Ishikawa (cell line): ENCODE measurements around the gene EVL.

Source experiments
- CEBPB ChIP-seq: IDR thresholded peaks from 2 replicates; pipeline ENCODE4 v1.6.1; 2012
- CREB1 ChIP-seq: IDR thresholded peaks from 2 replicates; pipeline ENCODE4 v1.6.1; 2012; ENCODE audit warnings: low read depth
- EGR1 ChIP-seq: IDR thresholded peaks from 2 replicates; pipeline ENCODE4 v1.6.1; 2012
- EP300 ChIP-seq: IDR thresholded peaks from 2 replicates; pipeline ENCODE4 v1.6.1; 2012; ENCODE audit warnings: borderline replicate concordance
- FOXM1 ChIP-seq: IDR thresholded peaks from 2 replicates; pipeline ENCODE4 v1.6.1; 2012; ENCODE audit warnings: low read depth, borderline replicate concordance
- MAX ChIP-seq: IDR thresholded peaks from 2 replicates; pipeline ENCODE4 v1.6.1; 2012
- NFIC ChIP-seq: IDR thresholded peaks from 2 replicates; pipeline ENCODE4 v1.6.1; 2012
- RAD21 ChIP-seq: IDR thresholded peaks from 2 replicates; pipeline ENCODE4 v1.6.1; 2012; ENCODE audit warnings: low read depth
- REST ChIP-seq: IDR thresholded peaks from 2 replicates; pipeline ENCODE4 v1.6.1; 2012; ENCODE audit warnings: low read depth, mild to moderate bottlenecking
- TAF1 ChIP-seq: IDR thresholded peaks from 2 replicates; pipeline ENCODE4 v1.6.1; 2012; ENCODE audit warnings: low read depth, mild to moderate bottlenecking
- TCF12 ChIP-seq: IDR thresholded peaks from 2 replicates; pipeline ENCODE4 v1.6.1; 2012; ENCODE audit warnings: low read depth
- TEAD4 ChIP-seq: IDR thresholded peaks from 2 replicates; pipeline ENCODE4 v1.6.1; 2012
- USF1 ChIP-seq: IDR thresholded peaks from 2 replicates; pipeline ENCODE4 v1.6.1; 2012
- YY1 ChIP-seq: IDR thresholded peaks from 2 replicates; pipeline ENCODE4 v1.6.1; 2012; ENCODE audit warnings: low read depth
- ZBTB7A ChIP-seq: IDR thresholded peaks from 2 replicates; pipeline ENCODE4 v1.6.1; 2012; ENCODE audit warnings: low read depth

The EVL gene

GRCh38 chr14:100092832-100093231, 27.6 kb downstream of the EVL start:
- TF ChIP-seq REST (no peak), CEBPB (no peak), MAX (no peak), TCF12 (no peak), ZBTB7A (no peak), YY1 (no peak), TEAD4 (no peak)

GRCh38 chr14:100093319-100093718, 28.1 kb downstream of the EVL start:
- TF ChIP-seq ZBTB7A (no peak), REST (no peak), YY1 (no peak), EGR1 (no peak), USF1 (no peak), TAF1 (no peak), EP300 (no peak)

- TF ChIP-seq YY1: no peak
Measured at GRCh38 chr14:100096656-100097055, 31.4 kb downstream of the EVL start.

GRCh38 chr14:100098171-100098570, 32.9 kb downstream of the EVL start:
- TF ChIP-seq RAD21: no peak
- no peak for TF ChIP-seq EGR1
- no peak for TF ChIP-seq CREB1
- no peak for TF ChIP-seq REST
- no peak for TF ChIP-seq TAF1
- TF ChIP-seq YY1: no peak
- no peak for TF ChIP-seq EP300
- no peak for TF ChIP-seq ZBTB7A
- TF ChIP-seq TEAD4: no peak
- TF ChIP-seq NFIC: no peak
- no peak for TF ChIP-seq FOXM1
- no peak for TF ChIP-seq CEBPB
- no peak for TF ChIP-seq USF1
- TF ChIP-seq TCF12: no peak
- TF ChIP-seq MAX: no peak

- TF ChIP-seq YY1 (no peak), NFIC (no peak), TCF12 (no peak), USF1 (no peak), MAX (no peak), CREB1 (no peak), ZBTB7A (no peak), EGR1 (no peak), REST (no peak), FOXM1 (no peak), TAF1 (no peak), EP300 (no peak), TEAD4 (no peak), CEBPB (no peak)
Measured at GRCh38 chr14:100100032-100100703, 34.9 kb downstream of the EVL start.
